ENCODE measurements around the gene PCARE.

- TF ChIP-seq CTCF (IDR thresholded peaks at IDR 0.05) (no peak), EP300 (IDR thresholded peaks at IDR 0.05) (no peak), POLR2A (IDR thresholded peaks at IDR 0.05) (no peak), POLR2AphosphoS5 (IDR thresholded peaks at IDR 0.05) (no peak)
These were observed 31.1 kb upstream of the PCARE start for GRCh38 chr2:29105375-29105774.

Measured in sigmoid colon (tissue), 4 donors.